Measurements from ENCODE around the gene KLF8.

Gene KLF8

GRCh38 chrX:56310581-56310980, 78.4 kb downstream of the KLF8 start:
- DNase-seq: no peak

DNA sequence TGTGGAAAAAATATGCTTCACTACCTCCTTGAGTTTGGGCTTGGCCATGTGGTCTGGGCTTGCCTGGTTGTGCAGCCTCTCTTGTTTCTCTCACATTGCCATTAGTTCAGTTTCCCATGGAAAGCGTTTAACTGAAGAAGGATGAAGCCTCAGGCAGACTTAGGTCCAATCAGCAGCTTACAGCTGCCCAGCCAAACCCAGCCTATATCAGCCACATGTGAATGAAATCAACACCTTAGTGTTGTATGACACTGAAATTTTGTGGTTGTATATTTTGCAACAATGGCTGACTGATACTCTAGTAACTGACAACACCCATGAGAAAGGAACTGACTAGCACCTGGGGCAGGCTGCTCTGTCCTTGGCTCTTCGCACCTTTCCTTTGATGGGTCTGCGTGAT, 81.2 kb downstream of the KLF8 start:
- no peak for DNase-seq

- no peak for DNase-seq
These were observed 82.2 kb downstream of the KLF8 start for GRCh38 chrX:56314334-56314733.

DNA sequence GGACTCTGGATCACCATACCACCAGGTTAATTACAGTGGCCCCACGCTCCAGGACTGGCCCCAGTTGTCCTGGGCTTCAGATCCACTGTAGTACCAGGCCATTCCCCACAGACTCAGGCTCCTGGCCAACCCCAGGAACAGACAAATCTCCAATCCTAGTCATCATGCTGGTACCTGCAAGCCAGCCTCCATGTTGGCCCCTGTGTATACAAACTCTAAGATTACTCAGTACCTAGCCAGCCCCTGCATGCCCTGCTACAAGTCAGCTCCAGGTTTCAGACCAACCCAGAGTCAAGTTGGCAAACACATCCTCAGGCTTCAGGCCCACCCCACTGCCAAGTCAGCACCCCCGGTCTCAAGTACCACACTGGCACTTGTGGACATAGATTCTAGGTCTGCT, 85.9 kb downstream of the KLF8 start:
- no peak for DNase-seq

- DNase-seq: no peak
These were observed 87.0 kb downstream of the KLF8 start for GRCh38 chrX:56319165-56319564.
